BLaER1 treated with 17β-estradiol and CSF1 and Interleukin-3, amounts not matched to agents 10 nM and 100 nM (cell line): ENCODE data around the gene CD247.

Source experiments
- H3K27ac ChIP-seq, 11 experiments: shearing (Covaris generic); formaldehyde crosslinking; 2 replicates each; pipeline ENCODE4 v1.8.1; 2022
- H3K27me3 ChIP-seq, 11 experiments: shearing (Covaris generic); formaldehyde crosslinking; 2 replicates each; pipeline ENCODE4 v1.8.1; 2022
- H3K36me3 ChIP-seq, 11 experiments: shearing (Covaris generic); formaldehyde crosslinking; 2 replicates each; pipeline ENCODE4 v1.8.1; 2022
- H3K4me1 ChIP-seq, 10 experiments: shearing (Covaris generic); formaldehyde crosslinking; 2 replicates each; pipeline ENCODE4 v1.8.1; 2022
- H3K4me2 ChIP-seq, 11 experiments: shearing (Covaris generic); formaldehyde crosslinking; 2 replicates each; pipeline ENCODE4 v1.8.1; 2022
- H3K4me3 ChIP-seq, 10 experiments: shearing (Covaris generic); formaldehyde crosslinking; 2 replicates each; pipeline ENCODE4 v1.8.1; 2022
- H3K9ac ChIP-seq, 11 experiments: shearing (Covaris generic); formaldehyde crosslinking; 2 replicates each; pipeline ENCODE4 v1.8.1; 2022
- H3K9me3 ChIP-seq, 11 experiments: shearing (Covaris generic); formaldehyde crosslinking; replicated peaks in 1 of 11; 2 replicates each; pipeline ENCODE4 v1.8.1; 2022
- H4K20me1 ChIP-seq, 11 experiments: shearing (Covaris generic); formaldehyde crosslinking; 2 replicates each; pipeline ENCODE4 v1.8.1; 2022
- Cebpa-rat ChIP-seq, 11 experiments: shearing (Covaris generic); IDR thresholded peaks; 2 replicates each; pipeline ENCODE4 v1.8.1; 2022

The CD247 gene

DNA sequence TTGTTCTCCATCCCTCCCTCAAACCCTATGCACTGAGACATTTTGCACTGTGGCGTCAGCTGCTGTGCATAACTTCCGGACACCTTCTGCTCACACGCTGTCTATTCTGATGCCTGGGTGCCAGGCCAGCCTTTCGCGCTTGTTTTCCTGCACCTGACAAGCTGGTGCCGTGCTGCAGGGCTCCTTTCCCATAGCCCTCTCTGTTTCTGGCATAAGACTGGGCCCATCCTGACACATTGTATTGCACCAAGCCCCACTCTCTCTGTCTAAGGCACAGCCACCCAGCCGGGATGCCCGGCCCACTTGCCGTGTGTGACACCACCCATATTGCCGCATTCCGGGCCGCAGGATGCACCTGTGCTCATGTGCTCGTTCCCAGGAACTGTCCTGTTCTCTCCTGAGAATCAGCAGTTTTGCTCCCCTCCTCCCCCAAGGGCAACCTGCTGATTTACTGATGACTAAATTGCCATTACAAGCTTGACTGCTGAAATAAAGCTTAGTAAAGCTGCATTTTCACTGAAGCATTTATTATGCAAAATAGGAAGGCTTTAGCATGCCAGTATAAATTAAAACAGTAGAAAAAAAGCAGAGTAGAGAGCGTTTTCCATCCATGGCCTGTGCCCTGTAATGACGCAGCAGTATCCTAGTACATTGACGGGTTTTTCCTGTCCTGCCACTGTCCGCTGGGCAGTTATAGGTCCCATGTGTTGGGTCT lies 88.0 kb downstream of the CD247 start:
- peak overlapping the region in 4 of 11 experiments; percentile 44 to 72 (median 52); a peak in 8 of 22 replicates for H3K9ac ChIP-seq
- peaks cover 47 to 94% (median 81%) of the 10 kb centered on the region in 10 experiments for H3K4me1 ChIP-seq
- H3K4me2 ChIP-seq: peak overlapping the region; percentile 58 to 93 (median 83)
- H3K4me3 ChIP-seq: peak overlapping the region in 2 of 10 experiments; percentile 15 to 19; a peak in 2 of 20 replicates
- no peaks in the 10 kb centered on the region; a peak in 1 of 22 replicates for H4K20me1 ChIP-seq
- 0 out of 22 replicates have a peak, but pooled peaks of 1 of the 11 experiments have one; percentile 13 for TF ChIP-seq Cebpa-rat (IDR thresholded peaks at IDR 0.05)
- H3K27ac ChIP-seq: peak overlapping the region in 5 of 11 experiments; percentile 44 to 76 (median 69); a peak in 11 of 22 replicates
- no peaks in the 10 kb centered on the region for H3K36me3 ChIP-seq
- peaks cover 0 to 10% (median under 1%) of the 10 kb centered on the region in 11 experiments; a peak in 12 of 22 replicates for H3K9me3 ChIP-seq
- peaks cover 0 to 6% (median 0%) of the 10 kb centered on the region in 11 experiments; a peak in 1 of 22 replicates for H3K27me3 ChIP-seq

DNA sequence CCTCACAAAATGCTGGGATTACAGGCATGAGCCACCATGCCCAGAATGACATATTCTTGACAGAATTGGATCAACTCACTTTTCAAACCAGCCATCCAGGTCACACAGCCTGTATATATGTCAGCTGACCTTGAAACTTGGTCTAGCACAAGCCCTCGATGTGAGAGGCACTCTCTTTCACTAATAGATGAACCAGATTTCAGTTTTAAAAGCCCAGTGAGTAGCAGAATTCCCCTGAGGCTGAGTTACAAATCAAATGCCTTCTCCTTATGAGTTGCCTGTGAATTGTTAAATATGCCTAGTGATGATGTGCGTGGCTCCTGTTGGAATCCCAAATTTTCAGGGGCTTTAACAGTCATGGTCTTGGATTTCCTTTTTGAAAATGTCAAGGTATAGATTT lies 88.7 kb downstream of the CD247 start:
- H3K27me3 ChIP-seq: peaks cover 0 to 6% (median 0%) of the 10 kb centered on the region in 11 experiments; a peak in 1 of 22 replicates
- no peak overlapping the region for H3K4me3 ChIP-seq
- peak overlapping the region; percentile 58 to 93 (median 83); a peak in 20 of 22 replicates for H3K4me2 ChIP-seq
- H3K9me3 ChIP-seq: peaks cover 0 to 7% (median 0%) of the 10 kb centered on the region in 11 experiments; a peak in 2 of 22 replicates
- no peaks in the 10 kb centered on the region; a peak in 1 of 22 replicates for H4K20me1 ChIP-seq
- no peak for TF ChIP-seq Cebpa-rat (IDR thresholded peaks at IDR 0.05)
- peaks cover 0 to 2% (median 0%) of the 10 kb centered on the region in 11 experiments; a peak in 2 of 22 replicates for H3K36me3 ChIP-seq
- H3K27ac ChIP-seq: peak overlapping the region in 5 of 11 experiments; percentile 44 to 76 (median 69); a peak in 9 of 22 replicates
- peaks cover 47 to 100% (median 88%) of the 10 kb centered on the region in 10 experiments for H3K4me1 ChIP-seq
- H3K9ac ChIP-seq: peak overlapping the region in 4 of 11 experiments; percentile 13 to 72 (median 52); a peak in 5 of 22 replicates

DNA sequence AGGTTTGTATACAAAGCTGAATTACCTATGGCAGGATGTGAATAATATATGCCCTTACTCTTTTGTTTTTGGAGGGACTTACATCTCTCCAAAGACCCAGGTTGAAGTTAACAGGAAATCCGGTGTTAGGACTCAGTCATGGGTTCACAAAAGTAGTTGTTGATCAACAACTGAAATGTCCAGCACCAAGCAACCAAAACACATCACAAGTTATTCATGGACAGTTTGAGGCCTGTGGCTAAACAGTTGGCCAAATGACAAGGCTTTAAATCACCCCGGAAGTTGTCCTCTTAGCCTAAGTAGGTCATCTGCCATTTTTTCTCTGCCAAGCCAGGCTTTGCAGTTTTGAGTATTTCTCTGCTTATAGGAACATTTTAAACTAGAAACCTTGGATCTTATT lies 89.9 kb downstream of the CD247 start:
- H3K4me2 ChIP-seq: peak overlapping the region; percentile 13 to 93 (median 82); a peak in 20 of 22 replicates
- peaks cover 0 to 6% (median 0%) of the 10 kb centered on the region in 11 experiments; a peak in 1 of 22 replicates for H3K27me3 ChIP-seq
- H3K4me1 ChIP-seq: peaks cover 47 to 100% (median 88%) of the 10 kb centered on the region in 10 experiments
- H3K36me3 ChIP-seq: peaks cover 0 to 12% (median 0%) of the 10 kb centered on the region in 11 experiments; a peak in 4 of 22 replicates
- no peak overlapping the region for H3K4me3 ChIP-seq
- H3K9me3 ChIP-seq: no peaks in the 10 kb centered on the region
- H4K20me1 ChIP-seq: no peaks in the 10 kb centered on the region; a peak in 1 of 22 replicates
- no peak overlapping the region for H3K9ac ChIP-seq
- peak overlapping the region in 9 of 11 experiments; percentile 7 to 76 (median 38); a peak in 15 of 22 replicates for H3K27ac ChIP-seq
- no peak for TF ChIP-seq Cebpa-rat (IDR thresholded peaks at IDR 0.05)

DNA sequence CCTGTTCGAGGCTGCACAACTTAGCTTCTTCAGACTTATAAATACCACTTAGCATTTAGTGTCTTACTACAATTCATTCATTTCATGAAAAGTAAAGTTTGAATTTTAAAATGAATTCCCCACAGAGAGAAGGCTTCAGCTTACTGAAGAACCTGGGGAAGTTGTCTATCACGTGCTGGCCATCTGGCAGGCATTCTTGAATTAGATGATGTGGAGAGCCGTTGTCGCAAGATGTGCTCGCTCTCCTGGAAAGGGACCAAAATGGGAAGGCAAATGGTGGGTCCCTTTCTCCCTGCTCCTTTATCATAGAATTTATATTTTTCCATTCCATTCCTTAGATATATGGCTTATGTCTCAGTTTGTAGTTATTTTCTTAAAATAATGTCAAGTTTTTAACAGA lies 90.5 kb downstream of the CD247 start:
- H3K27ac ChIP-seq: peak overlapping the region in 8 of 11 experiments; percentile 10 to 76 (median 41); a peak in 13 of 22 replicates
- TF ChIP-seq Cebpa-rat (IDR thresholded peaks at IDR 0.05): no peak
- peaks cover 0 to 6% (median 0%) of the 10 kb centered on the region in 11 experiments; a peak in 1 of 22 replicates for H3K27me3 ChIP-seq
- H3K9ac ChIP-seq: peak overlapping the region in 1 of 11 experiments; percentile 9; a peak in 1 of 22 replicates
- peaks cover 0 to 17% (median under 1%) of the 10 kb centered on the region in 11 experiments; a peak in 4 of 22 replicates for H3K36me3 ChIP-seq
- no peaks in the 10 kb centered on the region for H3K9me3 ChIP-seq
- peak overlapping the region; percentile 13 to 93 (median 82); a peak in 20 of 22 replicates for H3K4me2 ChIP-seq
- H3K4me1 ChIP-seq: peaks cover 47 to 94% (median 83%) of the 10 kb centered on the region in 10 experiments
- H3K4me3 ChIP-seq: no peak overlapping the region
- H4K20me1 ChIP-seq: no peaks in the 10 kb centered on the region; a peak in 1 of 22 replicates

DNA sequence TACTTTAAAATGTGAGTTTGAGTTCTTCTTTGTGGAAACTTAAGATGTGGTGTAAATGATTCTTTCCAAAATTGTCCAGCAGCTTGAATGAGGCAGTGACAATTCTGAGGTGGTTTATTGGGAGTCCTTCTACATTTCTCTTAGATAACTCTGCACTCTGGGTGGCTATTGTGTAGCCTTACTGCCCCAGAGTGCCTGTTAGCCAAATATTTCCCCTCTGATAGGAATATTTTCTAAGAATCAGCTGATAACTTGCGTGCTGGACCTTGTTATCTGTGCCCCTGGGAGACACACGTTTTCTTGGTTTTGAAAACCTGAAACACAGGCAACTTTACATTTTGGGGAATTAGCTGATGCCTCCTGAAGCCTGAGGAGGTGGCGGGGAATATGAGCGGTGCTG lies 91.6 kb downstream of the CD247 start:
- Histone ChIP-seq H3K4me3 (no peak overlapping the region), H3K27ac (peak overlapping the region in 3 of 11 experiments; percentile 44 to 76 (median 72); a peak in 6 of 22 replicates), H3K9ac (peak overlapping the region in 2 of 11 experiments; percentile 28 to 33; a peak in 1 of 22 replicates), H3K4me2 (peak overlapping the region in 5 of 11 experiments; percentile 82 to 93 (median 90); a peak in 9 of 22 replicates), H3K36me3 (peaks cover 0 to 26% (median 9%) of the 10 kb centered on the region in 11 experiments; a peak in 10 of 22 replicates), H3K9me3 (no peaks in the 10 kb centered on the region), H3K4me1 (peaks cover 36 to 83% (median 72%) of the 10 kb centered on the region in 10 experiments), H4K20me1 (no peaks in the 10 kb centered on the region; a peak in 1 of 22 replicates), H3K27me3 (peaks cover 0 to 6% (median 0%) of the 10 kb centered on the region in 11 experiments; a peak in 1 of 22 replicates)
- TF ChIP-seq Cebpa-rat (IDR thresholded peaks at IDR 0.05): no peak

DNA sequence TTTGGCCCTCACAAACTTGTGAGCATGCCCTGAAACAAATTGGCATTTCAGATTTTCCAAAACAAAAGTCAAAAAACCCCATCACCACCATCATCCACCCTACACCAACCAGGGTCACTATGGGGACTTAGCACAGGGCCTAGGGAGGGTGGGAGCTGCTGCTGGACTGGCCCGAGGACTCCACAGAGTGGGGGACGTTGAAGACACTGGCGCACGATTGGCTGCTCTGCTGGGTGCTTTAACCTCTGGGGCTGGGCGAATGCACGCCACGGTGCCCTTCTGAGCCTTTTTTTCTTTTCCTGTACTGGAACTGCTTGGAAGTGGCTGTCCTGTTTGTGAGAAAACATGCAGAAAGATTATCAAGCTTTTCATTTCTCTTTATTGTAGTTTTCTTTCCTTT lies 92.8 kb downstream of the CD247 start:
- TF ChIP-seq Cebpa-rat (IDR thresholded peaks at IDR 0.05): no peak
- Histone ChIP-seq H3K36me3 (peaks cover 0 to 29% (median 10%) of the 10 kb centered on the region in 11 experiments; a peak in 10 of 22 replicates), H4K20me1 (no peaks in the 10 kb centered on the region), H3K4me2 (peak overlapping the region in 8 of 11 experiments; percentile 18 to 63 (median 48); a peak in 14 of 22 replicates), H3K4me1 (peaks cover 26 to 71% (median 60%) of the 10 kb centered on the region in 10 experiments), H3K4me3 (no peak overlapping the region), H3K9me3 (no peaks in the 10 kb centered on the region), H3K27me3 (no peaks in the 10 kb centered on the region), H3K9ac (no peak overlapping the region), H3K27ac (no peak overlapping the region)

DNA sequence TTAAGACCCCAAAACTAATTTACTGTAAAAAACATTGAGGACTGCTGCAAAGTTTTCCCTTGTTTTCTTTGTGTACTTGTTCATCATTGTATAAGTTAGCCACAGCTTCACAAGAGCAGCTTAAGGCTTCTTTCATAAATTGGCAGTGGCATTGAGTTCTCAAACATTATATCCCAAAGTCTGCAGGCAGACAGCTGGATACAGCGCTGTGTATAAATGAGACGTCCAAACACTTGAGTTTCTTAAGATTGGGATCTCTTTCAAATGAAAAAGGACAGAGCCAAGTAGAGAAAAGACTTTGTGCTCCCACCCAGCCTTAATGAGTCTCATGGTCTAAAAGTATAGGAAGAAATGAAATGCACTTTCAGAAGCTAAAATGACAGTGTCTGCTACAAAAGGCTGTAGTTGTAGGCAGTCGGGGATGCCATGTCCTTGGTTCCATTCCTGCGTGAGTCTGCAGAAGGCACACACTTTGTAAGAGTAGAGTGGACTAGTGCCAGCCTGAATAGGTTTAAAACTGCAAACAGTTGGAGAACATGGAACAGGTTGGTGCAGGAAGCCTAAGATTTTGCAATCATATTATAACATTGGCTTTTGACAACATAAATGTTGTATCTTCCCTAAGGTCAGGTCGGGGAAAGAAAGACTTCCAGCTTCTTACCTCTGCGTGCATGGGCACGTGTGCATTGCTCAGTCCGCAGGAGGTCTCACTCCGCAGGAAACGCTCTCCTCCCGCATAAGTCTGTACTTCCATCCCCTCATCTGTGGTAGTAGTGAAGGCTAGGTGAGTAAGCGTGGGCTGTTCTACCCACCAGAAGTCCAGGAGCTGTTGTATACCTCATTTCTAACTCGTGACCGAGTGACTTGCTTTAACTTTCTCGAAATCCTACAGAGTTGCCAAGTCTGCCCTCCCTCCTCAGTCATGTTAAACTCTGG lies 94.4 kb downstream of the CD247 start:
- no peaks in the 10 kb centered on the region for H4K20me1 ChIP-seq
- no peaks in the 10 kb centered on the region for H3K27me3 ChIP-seq
- peaks cover 18 to 62% (median 49%) of the 10 kb centered on the region in 10 experiments for H3K4me1 ChIP-seq
- peaks cover 0 to 35% (median 10%) of the 10 kb centered on the region in 11 experiments; a peak in 10 of 22 replicates for H3K36me3 ChIP-seq
- no peaks in the 10 kb centered on the region for H3K9me3 ChIP-seq
- H3K9ac ChIP-seq: no peak overlapping the region
- no peak overlapping the region for H3K4me3 ChIP-seq
- TF ChIP-seq Cebpa-rat (IDR thresholded peaks at IDR 0.05): no peak
- H3K27ac ChIP-seq: peak overlapping the region in 1 of 11 experiments; percentile 25; a peak in 1 of 22 replicates
- H3K4me2 ChIP-seq: peak overlapping the region in 4 of 11 experiments; percentile 47 to 63 (median 58); a peak in 6 of 22 replicates

DNA sequence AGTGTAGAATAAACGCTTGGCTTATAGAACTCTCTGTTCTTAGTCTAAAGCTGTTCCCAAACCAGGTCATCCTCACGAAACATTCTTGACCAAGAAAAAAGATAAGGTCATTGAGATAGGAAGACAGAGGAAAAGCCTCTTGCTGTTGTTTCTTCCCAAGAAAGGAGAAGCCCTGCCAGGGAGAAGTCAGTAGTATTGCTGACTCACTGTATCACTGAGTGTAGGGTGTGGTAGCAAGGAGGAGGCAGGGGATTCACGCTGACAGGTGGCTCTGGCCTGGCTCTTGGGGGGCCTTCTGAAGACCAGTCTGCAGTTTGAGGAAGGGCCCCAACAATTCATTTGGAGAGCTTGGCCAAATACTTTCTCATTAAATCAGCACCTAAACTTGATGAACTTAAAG lies 97.8 kb downstream of the CD247 start:
- peaks cover 5 to 51% (median 17%) of the 10 kb centered on the region in 11 experiments; a peak in 21 of 22 replicates for H3K36me3 ChIP-seq
- TF ChIP-seq Cebpa-rat (IDR thresholded peaks at IDR 0.05): no peak
- no peak overlapping the region; a peak in 1 of 22 replicates for H3K27ac ChIP-seq

More for the DNA sequence above, 97.8 kb downstream of the CD247 start:
- Histone ChIP-seq H3K4me3 (no peak overlapping the region), H3K27me3 (no peaks in the 10 kb centered on the region), H3K4me1 (peaks cover 7 to 57% (median 45%) of the 10 kb centered on the region in 10 experiments), H3K9me3 (no peaks in the 10 kb centered on the region), H4K20me1 (no peaks in the 10 kb centered on the region), H3K9ac (no peak overlapping the region), H3K4me2 (peak overlapping the region in 3 of 11 experiments; percentile 18 to 28 (median 18); a peak in 3 of 22 replicates)
